ENCODE data around the gene LYG1.

The LYG1 gene

DNA sequence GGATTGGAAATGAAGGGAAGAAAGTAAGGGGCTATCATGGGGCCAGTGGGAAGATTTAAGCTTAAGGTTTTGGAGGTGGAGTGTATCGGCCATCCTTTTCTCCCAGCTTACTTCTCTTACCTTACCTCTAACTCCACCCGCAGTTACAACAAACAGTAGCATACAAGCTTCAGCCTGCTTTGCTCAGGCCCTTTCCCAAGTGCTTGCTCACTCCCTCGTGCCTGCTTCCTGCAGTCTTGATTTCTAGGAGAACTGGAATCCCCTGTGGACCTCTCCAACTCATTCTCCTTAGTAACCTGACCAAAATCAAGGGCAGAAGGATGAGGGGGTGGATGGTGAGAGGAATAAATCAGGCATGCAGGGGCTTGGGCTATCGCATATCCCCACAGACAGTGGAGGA, 39.8 kb downstream of the LYG1 start:
- DNase-seq: no peak

DNA sequence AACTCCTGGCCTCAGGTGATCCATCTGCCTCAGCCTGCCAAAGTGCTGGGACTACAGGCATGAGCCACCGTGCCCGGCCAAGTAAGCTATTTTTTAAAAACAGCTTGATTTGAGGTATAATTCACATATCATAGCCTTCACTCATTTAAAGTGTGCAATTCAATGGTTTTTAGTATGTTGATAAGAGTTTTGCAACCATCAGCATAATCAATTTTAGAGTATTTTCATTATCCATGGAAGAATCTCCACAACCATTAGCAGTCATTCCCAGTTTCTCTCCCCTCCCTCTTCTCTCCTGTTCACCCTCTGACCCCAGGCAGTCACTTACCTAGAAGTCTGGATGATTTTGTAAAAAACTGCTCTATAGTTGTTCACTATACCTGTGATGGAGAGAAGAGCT, 40.8 kb downstream of the LYG1 start:
- no peak for DNase-seq

DNA sequence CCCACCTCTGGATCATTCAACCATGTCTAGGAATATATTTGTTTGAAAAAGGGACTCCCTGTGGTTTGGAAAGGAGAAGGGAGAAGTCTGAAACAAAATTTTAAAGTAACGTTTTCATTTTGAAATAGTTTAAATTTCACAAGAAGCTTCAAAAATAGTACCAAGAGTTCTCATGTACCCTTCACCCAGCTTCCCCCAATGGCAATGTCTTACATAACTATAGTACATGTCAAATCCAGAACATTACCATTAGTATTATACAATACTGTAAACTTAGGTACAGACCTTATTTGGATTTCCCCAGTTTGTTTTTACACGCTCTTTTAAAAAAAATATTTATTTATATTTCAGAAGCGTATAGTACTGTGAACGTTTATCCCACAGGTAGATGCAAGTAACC, 41.5 kb downstream of the LYG1 start:
- DNase-seq: no peak

DNA sequence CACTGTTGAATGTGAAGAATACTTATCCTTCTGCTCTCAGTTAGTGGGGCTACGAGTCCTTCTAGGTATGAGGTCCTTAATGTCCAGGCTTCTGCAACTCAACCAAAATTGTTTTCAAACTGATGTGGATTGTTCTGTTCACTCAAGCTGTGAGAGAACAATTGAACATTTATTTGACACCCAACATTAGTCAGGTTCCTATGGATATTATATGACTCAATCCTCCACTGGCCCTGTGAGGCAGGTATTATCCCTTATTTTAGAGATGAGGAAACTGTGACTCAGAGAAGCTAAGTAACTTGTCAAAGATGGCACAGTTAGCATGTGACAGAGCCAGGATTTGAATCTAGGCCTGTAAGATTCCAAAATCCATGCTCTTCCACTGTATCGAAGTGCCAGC, 44.3 kb downstream of the LYG1 start:
- DNase-seq: no peak

DNA sequence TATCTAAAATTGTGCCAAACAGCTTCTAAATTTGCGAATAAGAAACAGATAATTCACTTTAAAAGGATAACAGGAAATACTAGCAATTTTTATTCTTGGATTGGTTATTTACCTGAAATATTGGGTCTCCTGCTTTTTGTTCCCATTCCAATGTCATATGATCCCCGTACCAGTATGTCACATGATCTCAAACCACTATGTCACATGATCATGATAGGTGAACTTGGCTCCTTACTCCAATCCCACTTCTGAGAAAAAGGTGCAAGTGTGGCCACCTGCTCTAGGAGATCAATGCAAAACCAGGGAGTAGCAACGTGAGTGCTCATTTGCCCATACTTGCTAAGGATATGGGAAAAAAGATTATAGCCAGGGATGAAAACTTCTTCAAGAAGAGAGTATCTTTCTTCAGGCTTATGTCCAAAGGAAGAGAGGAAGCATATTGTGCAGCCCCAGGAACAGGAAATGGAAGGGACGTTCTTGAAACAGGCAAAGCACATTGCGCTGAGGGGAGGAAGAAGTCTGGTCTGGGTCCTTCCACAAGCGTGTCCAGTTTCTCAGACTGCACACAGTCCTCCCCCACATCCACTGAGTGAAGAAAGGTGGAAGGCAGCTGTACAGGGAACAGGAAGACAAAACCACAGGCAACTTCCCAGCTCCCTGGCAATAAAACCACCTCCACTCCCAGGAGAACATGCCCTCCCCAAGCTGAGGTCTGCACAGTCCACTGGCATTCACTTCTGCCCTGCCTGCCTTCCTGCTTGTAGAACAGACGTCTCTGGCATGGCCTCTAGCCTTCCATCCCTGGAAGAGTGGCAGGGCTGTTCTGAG, 45.3 kb downstream of the LYG1 start, which contains the start of gene LYG2:
TSS of gene LYG2 (minus strand) at position 176 of the 828 bp plus-strand sequence. CDS start 1,406 bp downstream, outside the sequence.
- DNase-seq: no peak

DNA sequence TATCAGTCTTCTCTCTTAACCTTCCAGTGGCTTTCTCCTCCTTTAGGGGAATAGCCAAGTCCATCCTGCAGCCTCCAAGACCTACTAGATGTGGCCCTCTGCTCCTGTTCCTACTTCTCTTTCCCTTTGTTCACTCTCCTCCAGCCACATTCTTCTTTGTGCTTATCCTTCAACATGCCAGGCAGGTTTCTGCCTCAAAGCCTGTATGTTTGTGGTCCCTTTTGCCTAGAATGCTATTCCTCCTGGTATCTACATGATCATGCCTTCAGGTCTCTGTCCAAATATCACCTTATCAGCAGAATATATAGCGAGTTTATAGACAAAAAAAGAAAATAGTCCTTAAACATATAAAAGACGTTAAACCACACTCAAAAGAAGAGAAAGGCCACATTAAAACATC, 51.0 kb downstream of the LYG1 start:
- DNase-seq: no peak

DNA sequence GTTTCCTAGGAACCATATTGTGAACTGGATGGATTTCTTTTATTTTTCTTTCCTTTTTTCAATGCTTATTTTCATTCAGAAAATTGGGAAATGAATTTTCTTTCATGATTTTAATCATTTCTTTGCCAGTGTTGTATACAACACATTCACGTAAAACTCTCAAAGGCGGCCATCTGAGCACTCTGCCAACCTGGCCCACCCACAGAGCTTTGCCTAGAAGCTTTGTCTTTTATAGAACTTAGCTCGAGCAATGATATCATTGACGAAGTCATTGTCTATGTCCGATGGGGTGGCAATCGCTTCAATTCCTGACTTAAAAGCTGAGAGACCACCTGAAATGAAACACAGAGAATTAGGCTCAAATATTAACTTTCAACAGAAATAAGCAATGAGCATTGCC, 58.8 kb downstream of the LYG1 start:
- DNase-seq: no peak

DNA sequence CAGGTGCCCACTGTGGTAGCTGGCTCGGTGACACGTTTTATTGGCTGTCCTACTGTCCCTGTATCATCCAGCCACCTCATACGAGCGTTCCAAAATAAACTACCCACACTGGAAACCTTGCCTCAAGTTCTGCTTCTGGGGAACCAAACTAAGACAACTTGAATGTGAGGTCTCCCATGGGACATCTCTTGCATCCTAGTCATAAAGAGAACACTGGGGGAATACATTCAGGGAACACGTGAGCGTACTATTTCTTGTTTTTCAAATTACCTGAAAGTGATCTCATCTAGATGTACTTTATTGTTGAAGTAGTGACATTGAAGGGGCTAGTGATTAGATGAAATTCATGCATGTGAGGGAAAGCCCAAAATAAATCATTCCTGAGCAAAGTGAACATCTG, 60.6 kb downstream of the LYG1 start:
- no peak for DNase-seq

DNA sequence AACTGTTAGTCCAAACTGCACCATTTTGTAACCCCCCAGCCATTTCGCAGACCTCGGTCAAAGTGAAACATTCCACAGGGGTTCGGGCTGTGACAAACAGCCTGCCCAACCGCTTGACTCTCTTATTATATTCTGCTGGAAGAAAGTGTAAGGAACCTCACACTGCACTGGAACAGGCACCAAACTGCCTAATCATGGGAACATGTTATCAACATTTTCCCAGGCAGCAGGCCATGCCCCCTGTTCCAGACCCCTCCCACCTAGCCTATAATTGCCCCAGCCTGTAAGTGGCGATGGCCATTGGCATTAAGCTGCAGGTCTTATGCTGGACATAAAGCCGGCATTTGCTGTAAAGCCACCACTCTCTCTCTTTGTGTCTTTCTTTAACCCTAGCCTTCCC, 62.4 kb downstream of the LYG1 start:
- no peak for DNase-seq

All from cortex of kidney (tissue), 1 donor.